LNCaP clone FGC (cell line): ENCODE results near the gene PNPLA2.

Source experiments
- DNase-seq: peaks from one replicate; pipeline ENCODE4 v3.0.0-alpha.2; 2011; ENCODE audit warnings: low read depth
- H3K4me3 ChIP-seq: 2 replicates; pipeline ENCODE4 v1.5.1; 2011; ENCODE audit warnings: mild to moderate bottlenecking, low read depth, low read length, control low read depth
- TF ChIP-seq, protein P1 (sequence below): IDR thresholded peaks from 2 replicates; pipeline ENCODE4 v1.5.1; 2012; ENCODE audit warnings: mild to moderate bottlenecking; ENCODE audit not compliant: control insufficient read depth, insufficient read depth; ENCODE audit errors: extremely low read depth

Gene PNPLA2

GRCh38 chr11:773425-773824 lies 45.3 kb upstream of the PNPLA2 start:
- H3K4me3 ChIP-seq: no peak overlapping the region

GRCh38 chr11:773830-774229 lies 44.9 kb upstream of the PNPLA2 start:
- DNase-seq: no peak
- TF ChIP-seq, protein P1, sequence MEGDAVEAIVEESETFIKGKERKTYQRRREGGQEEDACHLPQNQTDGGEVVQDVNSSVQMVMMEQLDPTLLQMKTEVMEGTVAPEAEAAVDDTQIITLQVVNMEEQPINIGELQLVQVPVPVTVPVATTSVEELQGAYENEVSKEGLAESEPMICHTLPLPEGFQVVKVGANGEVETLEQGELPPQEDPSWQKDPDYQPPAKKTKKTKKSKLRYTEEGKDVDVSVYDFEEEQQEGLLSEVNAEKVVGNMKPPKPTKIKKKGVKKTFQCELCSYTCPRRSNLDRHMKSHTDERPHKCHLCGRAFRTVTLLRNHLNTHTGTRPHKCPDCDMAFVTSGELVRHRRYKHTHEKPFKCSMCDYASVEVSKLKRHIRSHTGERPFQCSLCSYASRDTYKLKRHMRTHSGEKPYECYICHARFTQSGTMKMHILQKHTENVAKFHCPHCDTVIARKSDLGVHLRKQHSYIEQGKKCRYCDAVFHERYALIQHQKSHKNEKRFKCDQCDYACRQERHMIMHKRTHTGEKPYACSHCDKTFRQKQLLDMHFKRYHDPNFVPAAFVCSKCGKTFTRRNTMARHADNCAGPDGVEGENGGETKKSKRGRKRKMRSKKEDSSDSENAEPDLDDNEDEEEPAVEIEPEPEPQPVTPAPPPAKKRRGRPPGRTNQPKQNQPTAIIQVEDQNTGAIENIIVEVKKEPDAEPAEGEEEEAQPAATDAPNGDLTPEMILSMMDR: no peak
- no peak overlapping the region for H3K4me3 ChIP-seq

More at GRCh38 chr11:773425-773824, 45.3 kb upstream of the PNPLA2 start:
- no peak for DNase-seq
- TF ChIP-seq, protein P1: no peak

DNA sequence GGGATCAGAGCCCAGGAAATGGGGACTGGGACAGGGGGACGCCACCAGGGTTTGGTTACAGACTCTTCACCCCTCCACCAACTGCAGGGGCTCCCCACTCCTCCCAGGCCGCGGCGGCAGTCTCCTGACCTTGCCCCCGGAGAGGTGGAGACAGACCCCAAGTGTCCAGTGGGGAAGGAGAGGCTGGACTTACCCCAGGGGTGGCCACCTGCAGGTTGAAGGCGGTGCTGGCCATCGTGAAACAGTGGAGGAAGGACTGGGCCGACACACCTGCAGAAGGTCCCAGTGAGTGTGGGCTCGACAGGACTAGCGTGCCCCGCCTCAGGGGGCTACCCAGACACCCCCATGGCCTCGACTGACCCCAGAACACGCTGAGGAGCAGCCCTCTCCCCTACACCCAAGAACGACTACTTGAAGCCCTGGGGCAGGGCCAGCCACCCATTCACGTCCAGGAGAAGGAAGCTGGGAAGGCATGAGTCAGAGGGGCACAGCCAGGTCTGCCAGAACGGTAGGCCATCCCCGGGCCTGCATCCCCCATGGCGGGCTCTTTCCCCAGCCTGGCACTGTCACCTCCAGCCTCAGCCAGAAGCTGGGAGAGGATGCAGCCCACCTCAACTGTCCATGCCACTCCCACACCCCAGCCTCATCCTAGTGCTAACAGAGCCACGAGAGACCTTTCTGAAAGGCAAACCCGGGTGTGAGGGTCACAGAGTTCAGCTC lies 43.7 kb upstream of the PNPLA2 start:
- no peak overlapping the region for H3K4me3 ChIP-seq
- no peak for DNase-seq
- TF ChIP-seq, protein P1: no peak

- TF ChIP-seq, protein P1: no peak
- DNase-seq: no peak
These were observed 42.5 kb upstream of the PNPLA2 start for GRCh38 chr11:776263-776560.

DNA sequence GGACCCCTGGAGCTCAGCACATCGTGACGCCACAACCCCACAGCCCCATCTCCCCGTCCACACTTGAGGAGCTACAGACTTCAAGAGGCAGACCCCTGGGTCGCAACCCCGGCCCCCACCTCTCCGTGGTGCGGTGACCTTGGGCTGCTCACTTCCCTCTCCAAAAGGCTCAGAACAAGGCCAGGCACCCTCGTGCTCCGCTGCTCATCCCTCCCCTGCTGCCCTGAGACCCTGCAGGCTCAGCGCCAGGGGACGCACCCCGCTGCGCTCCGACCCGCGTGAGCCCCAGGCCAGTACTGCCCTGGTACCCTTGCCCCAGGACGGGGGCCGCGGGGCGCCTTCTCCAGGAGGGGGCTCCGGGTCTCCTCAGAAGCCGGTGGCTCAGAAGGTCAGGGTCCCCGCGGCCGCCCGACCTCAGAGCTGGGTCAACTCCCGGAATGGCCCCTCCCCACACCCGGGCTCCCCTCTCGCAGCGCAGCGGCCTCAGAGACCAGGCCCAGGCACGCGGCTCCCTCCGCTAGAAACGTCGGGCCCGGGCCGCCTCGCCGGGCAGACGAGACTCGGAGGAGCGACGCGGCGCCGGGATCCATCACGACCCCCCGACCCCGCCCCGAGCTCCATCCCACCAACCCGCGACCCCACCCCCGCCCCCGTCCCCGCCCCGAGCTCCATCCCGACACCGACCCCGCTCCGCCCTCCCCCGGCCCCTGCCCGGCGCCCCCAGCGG lies 42.0 kb upstream of the PNPLA2 start:
- H3K4me3 ChIP-seq: peak overlapping the region; percentile 97
- TF ChIP-seq, protein P1: no peak
- no peak for DNase-seq

More at GRCh38 chr11:776263-776560, 42.5 kb upstream of the PNPLA2 start:
- H3K4me3 ChIP-seq: peak overlapping the region; percentile 97

GRCh38 chr11:777288-778255 lies 41.1 kb upstream of the PNPLA2 start, which contains the start of gene GATD1:
Gene GATD1 (minus strand): TSS chr11:777487. CDS start chr11:777462, 25 bp downstream.
- TF ChIP-seq, protein P1: no peak
- H3K4me3 ChIP-seq: peak within 1 kb of the TSS; percentile 97
- no peak for DNase-seq
